ENCODE data around the gene SLC2A6.

The SLC2A6 gene

DNA sequence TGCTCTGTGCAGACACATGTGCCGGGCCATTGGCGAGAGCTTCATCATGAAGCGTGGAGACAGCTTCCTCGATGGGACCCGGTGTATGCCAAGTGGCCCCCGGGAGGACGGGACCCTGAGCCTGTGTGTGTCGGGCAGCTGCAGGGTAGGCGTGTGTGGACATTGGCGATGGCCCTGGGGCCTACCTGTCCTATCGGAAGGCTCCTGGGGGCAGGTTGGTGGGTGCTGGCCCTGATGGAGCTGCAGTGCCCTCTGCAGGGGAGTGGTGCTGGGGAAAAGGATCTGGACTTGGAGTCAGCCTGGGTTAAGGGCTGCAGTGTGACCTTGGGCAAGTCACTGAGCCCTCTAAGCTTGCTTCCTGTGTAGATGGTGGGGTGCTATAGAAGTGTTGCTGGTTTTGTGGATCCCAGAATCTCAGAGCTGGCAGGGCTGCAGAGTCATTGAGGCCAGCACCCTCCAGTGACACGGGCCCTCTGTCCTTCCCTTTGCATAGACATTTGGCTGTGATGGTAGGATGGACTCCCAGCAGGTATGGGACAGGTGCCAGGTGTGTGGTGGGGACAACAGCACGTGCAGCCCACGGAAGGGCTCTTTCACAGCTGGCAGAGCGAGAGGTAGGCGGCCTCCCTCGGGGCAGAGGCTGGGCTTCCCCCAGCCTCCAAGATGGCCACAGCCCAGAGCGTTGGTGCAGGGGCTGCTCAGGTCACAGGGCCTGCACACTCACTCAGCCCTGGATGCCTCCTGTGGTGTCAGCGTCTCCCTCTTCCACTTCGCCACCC lies 41.0 kb downstream of the SLC2A6 start:
- Histone ChIP-seq H3K4me3 (ENCODE audit: low read depth in 1 of 2, low read length in 2 of 2) (no peak overlapping the region), H3K27me3 (ENCODE audit: low read depth, low read length) (no peaks in the 10 kb centered on the region), H3K4me1 (ENCODE audit: control insufficient read depth in 1 of 2, insufficient read depth in 2 of 2, low read length in 2 of 2) (no peaks in the 10 kb centered on the region), H3K27ac (ENCODE audit: low read length) (no peak overlapping the region), H3K36me3 (ENCODE audit: control insufficient read depth in 1 of 2, insufficient read depth in 2 of 2, low read length in 2 of 2) (no peaks in the 10 kb centered on the region), H3K9me3 (ENCODE audit: control insufficient read depth in 1 of 2, low read length in 2 of 2) (no peaks in the 10 kb centered on the region)

DNA sequence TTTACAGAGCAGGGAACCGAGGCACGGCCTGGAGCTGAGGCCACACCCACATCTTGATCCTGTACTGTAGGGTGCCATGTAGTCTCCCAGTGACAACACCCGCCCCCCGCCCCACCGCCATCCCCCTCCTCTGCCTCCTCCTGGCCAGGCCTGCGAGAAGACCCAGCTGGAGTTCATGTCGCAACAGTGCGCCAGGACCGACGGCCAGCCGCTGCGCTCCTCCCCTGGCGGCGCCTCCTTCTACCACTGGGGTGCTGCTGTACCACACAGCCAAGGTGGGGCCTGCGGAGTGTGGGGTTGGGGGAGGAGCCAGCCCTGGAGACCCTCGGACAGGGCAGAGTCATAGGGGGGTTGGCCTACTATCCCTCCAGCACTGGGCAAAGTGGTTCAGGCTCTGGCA lies 42.2 kb downstream of the SLC2A6 start:
- H3K4me1 ChIP-seq (ENCODE audit: control insufficient read depth in 1 of 2, insufficient read depth in 2 of 2, low read length in 2 of 2) = no peaks in the 10 kb centered on the region
- no peaks in the 10 kb centered on the region for H3K27me3 ChIP-seq (ENCODE audit: low read depth, low read length)
- no peak overlapping the region for H3K4me3 ChIP-seq (ENCODE audit: low read depth in 1 of 2, low read length in 2 of 2)
- no peak overlapping the region for H3K27ac ChIP-seq (ENCODE audit: low read length)
- no peaks in the 10 kb centered on the region for H3K36me3 ChIP-seq (ENCODE audit: control insufficient read depth in 1 of 2, insufficient read depth in 2 of 2, low read length in 2 of 2)
- H3K9me3 ChIP-seq (ENCODE audit: control insufficient read depth in 1 of 2, low read length in 2 of 2) = no peaks in the 10 kb centered on the region

DNA sequence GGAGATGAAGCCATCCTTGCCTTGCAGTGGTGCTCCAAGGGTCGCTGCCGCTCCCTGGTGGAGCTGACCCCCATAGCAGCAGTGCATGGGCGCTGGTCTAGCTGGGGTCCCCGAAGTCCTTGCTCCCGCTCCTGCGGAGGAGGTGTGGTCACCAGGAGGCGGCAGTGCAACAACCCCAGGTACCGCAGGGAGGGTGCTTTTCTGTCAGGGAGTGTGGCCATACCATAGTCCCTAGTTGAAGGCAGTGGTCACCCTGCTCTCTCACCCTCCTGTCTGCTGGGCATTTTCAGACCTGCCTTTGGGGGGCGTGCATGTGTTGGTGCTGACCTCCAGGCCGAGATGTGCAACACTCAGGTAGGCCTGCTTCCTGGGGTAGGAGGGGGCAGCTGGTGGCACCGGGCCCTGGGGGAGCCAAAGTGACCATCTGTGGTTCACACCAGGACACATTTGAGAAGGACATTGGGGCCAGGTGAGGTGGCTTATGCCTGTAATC lies 45.5 kb downstream of the SLC2A6 start:
- Histone ChIP-seq H3K27ac (ENCODE audit: low read length) (no peak overlapping the region), H3K36me3 (ENCODE audit: control insufficient read depth in 1 of 2, insufficient read depth in 2 of 2, low read length in 2 of 2) (no peaks in the 10 kb centered on the region), H3K27me3 (ENCODE audit: low read depth, low read length) (no peaks in the 10 kb centered on the region), H3K4me3 (ENCODE audit: low read depth in 1 of 2, low read length in 2 of 2) (no peak overlapping the region), H3K9me3 (ENCODE audit: control insufficient read depth in 1 of 2, low read length in 2 of 2) (no peaks in the 10 kb centered on the region), H3K4me1 (ENCODE audit: control insufficient read depth in 1 of 2, insufficient read depth in 2 of 2, low read length in 2 of 2) (peaks cover 0 to 7% of the 10 kb centered on the region in 2 donors)

- Histone ChIP-seq H3K27ac (ENCODE audit: low read length) (no peak overlapping the region), H3K4me1 (ENCODE audit: control insufficient read depth in 1 of 2, insufficient read depth in 2 of 2, low read length in 2 of 2) (peaks cover 0 to 7% of the 10 kb centered on the region in 2 donors), H3K36me3 (ENCODE audit: control insufficient read depth in 1 of 2, insufficient read depth in 2 of 2, low read length in 2 of 2) (peaks cover 0 to 2% of the 10 kb centered on the region in 2 donors), H3K27me3 (ENCODE audit: low read depth, low read length) (peaks cover 4% of the 10 kb centered on the region), H3K4me3 (ENCODE audit: low read depth in 1 of 2, low read length in 2 of 2) (no peak overlapping the region), H3K9me3 (ENCODE audit: control insufficient read depth in 1 of 2, low read length in 2 of 2) (no peaks in the 10 kb centered on the region)
These were observed 48.7 kb downstream of the SLC2A6 start for GRCh38 chr9:133430244-133430643.

GRCh38 chr9:133429641-133430161 lies 49.2 kb downstream of the SLC2A6 start:
- no peak overlapping the region for H3K27ac ChIP-seq (ENCODE audit: low read length)
- H3K36me3 ChIP-seq (ENCODE audit: control insufficient read depth in 1 of 2, insufficient read depth in 2 of 2, low read length in 2 of 2) = peaks cover 0 to 3% of the 10 kb centered on the region in 2 donors
- H3K27me3 ChIP-seq (ENCODE audit: low read depth, low read length) = peaks cover 4% of the 10 kb centered on the region
- H3K9me3 ChIP-seq (ENCODE audit: control insufficient read depth in 1 of 2, low read length in 2 of 2) = no peaks in the 10 kb centered on the region
- H3K4me3 ChIP-seq (ENCODE audit: low read depth in 1 of 2, low read length in 2 of 2) = peak overlapping the region in 1 of 2 donors; percentile 14
- H3K4me1 ChIP-seq (ENCODE audit: control insufficient read depth in 1 of 2, insufficient read depth in 2 of 2, low read length in 2 of 2) = peaks cover 0 to 7% of the 10 kb centered on the region in 2 donors

- Histone ChIP-seq H3K4me3 (ENCODE audit: low read depth in 1 of 2, low read length in 2 of 2) (peak overlapping the region in 1 of 2 donors; percentile 14), H3K27me3 (ENCODE audit: low read depth, low read length) (peaks cover 4% of the 10 kb centered on the region), H3K9me3 (ENCODE audit: control insufficient read depth in 1 of 2, low read length in 2 of 2) (no peaks in the 10 kb centered on the region), H3K36me3 (ENCODE audit: control insufficient read depth in 1 of 2, insufficient read depth in 2 of 2, low read length in 2 of 2) (peaks cover 0 to 3% of the 10 kb centered on the region in 2 donors), H3K4me1 (ENCODE audit: control insufficient read depth in 1 of 2, insufficient read depth in 2 of 2, low read length in 2 of 2) (peaks cover 0 to 7% of the 10 kb centered on the region in 2 donors), H3K27ac (ENCODE audit: low read length) (no peak overlapping the region)
These were observed 49.7 kb downstream of the SLC2A6 start for GRCh38 chr9:133429214-133429613.

DNA sequence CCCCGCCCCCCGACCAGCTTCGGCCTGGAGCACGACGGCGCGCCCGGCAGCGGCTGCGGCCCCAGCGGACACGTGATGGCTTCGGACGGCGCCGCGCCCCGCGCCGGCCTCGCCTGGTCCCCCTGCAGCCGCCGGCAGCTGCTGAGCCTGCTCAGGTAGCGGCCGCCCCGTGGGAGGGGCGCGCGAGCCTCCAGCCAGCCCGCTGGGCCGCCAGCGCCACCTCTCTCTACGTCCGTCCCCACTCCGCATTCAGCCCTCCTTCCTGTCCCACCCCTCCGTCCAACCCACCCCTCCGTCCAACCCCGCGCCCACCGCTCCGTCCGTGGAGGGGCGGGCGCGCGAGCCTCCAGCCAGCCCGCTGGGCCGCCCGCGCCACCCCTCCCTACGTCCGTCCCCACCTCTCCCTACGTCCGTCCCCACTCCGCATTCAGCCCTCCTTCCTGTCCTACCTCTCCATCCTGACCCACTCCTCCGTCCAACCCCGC lies 50.2 kb downstream of the SLC2A6 start:
- H3K4me1 ChIP-seq (ENCODE audit: control insufficient read depth in 1 of 2, insufficient read depth in 2 of 2, low read length in 2 of 2) = peaks cover 0 to 7% of the 10 kb centered on the region in 2 donors
- no peak overlapping the region for H3K27ac ChIP-seq (ENCODE audit: low read length)
- peaks cover 4% of the 10 kb centered on the region for H3K27me3 ChIP-seq (ENCODE audit: low read depth, low read length)
- no peaks in the 10 kb centered on the region for H3K9me3 ChIP-seq (ENCODE audit: control insufficient read depth in 1 of 2, low read length in 2 of 2)
- H3K36me3 ChIP-seq (ENCODE audit: control insufficient read depth in 1 of 2, insufficient read depth in 2 of 2, low read length in 2 of 2) = peaks cover 0 to 3% of the 10 kb centered on the region in 2 donors
- no peak overlapping the region for H3K4me3 ChIP-seq (ENCODE audit: low read depth in 1 of 2, low read length in 2 of 2)

DNA sequence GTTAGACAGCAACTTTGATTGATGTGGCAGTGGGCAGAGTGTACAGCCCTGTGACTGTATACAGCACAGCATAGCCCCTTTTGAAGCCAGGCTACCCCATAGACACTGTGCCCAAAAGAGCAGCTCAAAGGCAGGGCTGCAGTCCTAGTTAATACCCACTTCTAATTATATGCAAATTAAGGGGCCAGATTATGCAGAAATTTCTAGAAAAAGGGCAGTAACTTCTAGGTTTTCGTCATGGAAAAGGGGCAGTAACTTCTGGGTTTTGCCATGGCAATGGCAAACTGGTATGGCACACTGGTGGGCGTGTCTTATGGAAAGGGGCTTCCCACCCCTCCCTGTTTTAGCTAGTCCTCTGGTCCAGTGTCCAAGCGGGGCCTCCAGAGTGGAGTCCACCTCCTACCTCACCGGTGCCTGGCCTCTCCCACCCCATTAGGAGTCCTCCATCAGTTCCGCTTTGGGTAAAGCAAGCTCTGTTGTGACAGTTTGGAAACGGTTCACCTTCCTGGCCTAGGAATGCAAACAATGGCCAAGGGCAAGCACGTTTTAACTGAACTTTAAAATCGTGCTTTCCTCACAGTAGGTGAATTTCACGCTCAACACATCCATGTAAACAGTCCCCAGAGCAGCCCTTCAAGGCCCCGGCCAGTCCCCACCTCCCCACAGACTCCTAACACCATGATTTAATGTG lies 51.1 kb downstream of the SLC2A6 start:
- Histone ChIP-seq H3K4me3 (ENCODE audit: low read depth in 1 of 2, low read length in 2 of 2) (no peak overlapping the region), H3K4me1 (ENCODE audit: control insufficient read depth in 1 of 2, insufficient read depth in 2 of 2, low read length in 2 of 2) (peaks cover 0 to 7% of the 10 kb centered on the region in 2 donors), H3K27me3 (ENCODE audit: low read depth, low read length) (peaks cover 4% of the 10 kb centered on the region), H3K36me3 (ENCODE audit: control insufficient read depth in 1 of 2, insufficient read depth in 2 of 2, low read length in 2 of 2) (peaks cover 0 to 3% of the 10 kb centered on the region in 2 donors), H3K9me3 (ENCODE audit: control insufficient read depth in 1 of 2, low read length in 2 of 2) (no peaks in the 10 kb centered on the region), H3K27ac (ENCODE audit: low read length) (no peak overlapping the region)

GRCh38 chr9:133426011-133426410 lies 52.9 kb downstream of the SLC2A6 start:
- no peak overlapping the region for H3K27ac ChIP-seq (ENCODE audit: low read length)
- peaks cover 0 to 7% of the 10 kb centered on the region in 2 donors for H3K4me1 ChIP-seq (ENCODE audit: control insufficient read depth in 1 of 2, insufficient read depth in 2 of 2, low read length in 2 of 2)
- H3K27me3 ChIP-seq (ENCODE audit: low read depth, low read length) = peaks cover 4% of the 10 kb centered on the region
- H3K9me3 ChIP-seq (ENCODE audit: control insufficient read depth in 1 of 2, low read length in 2 of 2) = no peaks in the 10 kb centered on the region
- H3K4me3 ChIP-seq (ENCODE audit: low read depth in 1 of 2, low read length in 2 of 2) = no peak overlapping the region
- peaks cover 0 to 3% of the 10 kb centered on the region in 2 donors for H3K36me3 ChIP-seq (ENCODE audit: control insufficient read depth in 1 of 2, insufficient read depth in 2 of 2, low read length in 2 of 2)

- Histone ChIP-seq H3K27ac (ENCODE audit: low read length) (no peak overlapping the region), H3K4me1 (ENCODE audit: control insufficient read depth in 1 of 2, insufficient read depth in 2 of 2, low read length in 2 of 2) (peaks cover 0 to 7% of the 10 kb centered on the region in 2 donors)
These were observed 53.8 kb downstream of the SLC2A6 start for GRCh38 chr9:133425049-133425632.

GRCh38 chr9:133424187-133424586 lies 54.7 kb downstream of the SLC2A6 start:
- Histone ChIP-seq H3K27me3 (ENCODE audit: low read depth, low read length) (peaks cover 4% of the 10 kb centered on the region), H3K9me3 (ENCODE audit: control insufficient read depth in 1 of 2, low read length in 2 of 2) (no peaks in the 10 kb centered on the region), H3K36me3 (ENCODE audit: control insufficient read depth in 1 of 2, insufficient read depth in 2 of 2, low read length in 2 of 2) (peaks cover 0 to 3% of the 10 kb centered on the region in 2 donors), H3K4me1 (ENCODE audit: control insufficient read depth in 1 of 2, insufficient read depth in 2 of 2, low read length in 2 of 2) (peaks cover 0 to under 1% of the 10 kb centered on the region in 2 donors), H3K4me3 (ENCODE audit: low read depth in 1 of 2, low read length in 2 of 2) (no peak overlapping the region), H3K27ac (ENCODE audit: low read length) (no peak overlapping the region)

More at GRCh38 chr9:133425049-133425632, 53.8 kb downstream of the SLC2A6 start:
- no peak overlapping the region for H3K4me3 ChIP-seq (ENCODE audit: low read depth in 1 of 2, low read length in 2 of 2)
- H3K9me3 ChIP-seq (ENCODE audit: control insufficient read depth in 1 of 2, low read length in 2 of 2) = no peaks in the 10 kb centered on the region
- H3K27me3 ChIP-seq (ENCODE audit: low read depth, low read length) = peaks cover 4% of the 10 kb centered on the region
- H3K36me3 ChIP-seq (ENCODE audit: control insufficient read depth in 1 of 2, insufficient read depth in 2 of 2, low read length in 2 of 2) = peaks cover 0 to 3% of the 10 kb centered on the region in 2 donors
